Measurements from ENCODE around the gene MUS81.

DNA sequence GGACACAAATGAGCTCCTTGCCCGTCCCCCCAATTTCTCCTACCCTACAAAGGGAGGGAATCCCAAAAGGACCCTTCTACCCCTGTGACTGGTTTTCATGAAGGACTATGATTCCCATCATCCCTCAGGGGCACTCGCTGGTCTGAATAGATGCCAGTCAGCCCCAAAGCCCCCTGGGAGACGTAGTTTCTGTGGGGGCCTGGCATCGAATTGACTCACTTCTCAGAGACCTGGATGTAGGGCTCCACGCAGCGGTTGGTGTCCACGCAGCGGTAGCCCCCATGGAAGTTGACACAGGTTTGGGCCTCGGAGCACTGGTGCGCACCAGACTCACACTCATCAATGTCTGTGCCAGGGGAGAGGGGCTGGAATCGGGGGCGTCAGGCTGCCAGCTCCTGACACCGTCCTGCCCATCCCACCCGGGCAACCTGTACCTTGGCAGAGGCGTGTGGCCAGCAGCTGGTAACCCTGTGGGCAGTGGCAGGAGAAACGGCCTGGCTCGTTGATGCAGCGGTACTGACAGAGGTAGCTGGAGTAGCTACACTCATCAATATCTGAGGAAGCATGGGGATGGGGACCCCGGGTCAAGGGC lies 7.9 kb downstream of the MUS81 start:
- TF ChIP-seq GATA2 (IDR thresholded peaks at IDR 0.05; ENCODE audit: low read depth, low read length): no peak
- no peak for TF ChIP-seq GATA3 (IDR thresholded peaks at IDR 0.05; ENCODE audit: low read depth, low read length)

Measured in SH-SY5Y (cell line).